Subcutaneous adipose tissue (tissue), 4 donors: Measurements from ENCODE around the gene MLKL. TPM values are rescaled to one million over a fixed set of nuclear protein-coding genes. Genes with fewer than 3 reads are reported as not detected.

ENCODE experiments used
- total RNA-seq, 4 donors: library from RNA; depleted of rRNA; stranded (reverse); fragments of >200 nt; gene quantifications; one replicate each; pipeline ENCODE4 v1.1.0, GENCODE V29; 2016
- TF ChIP-seq, protein P1 (sequence below): fragments of 450-650 bp; IDR thresholded peaks from one replicate; pipeline ENCODE4 v1.5.1; 2016; ENCODE audit warnings: low read depth, mild to moderate bottlenecking, control low read depth, antibody characterized with exemption, moderate library complexity

The MLKL gene
- total RNA-seq, 4 donors from 2014 or later, result 19.0 to 46.0 (median 27.3) TPM

DNA sequence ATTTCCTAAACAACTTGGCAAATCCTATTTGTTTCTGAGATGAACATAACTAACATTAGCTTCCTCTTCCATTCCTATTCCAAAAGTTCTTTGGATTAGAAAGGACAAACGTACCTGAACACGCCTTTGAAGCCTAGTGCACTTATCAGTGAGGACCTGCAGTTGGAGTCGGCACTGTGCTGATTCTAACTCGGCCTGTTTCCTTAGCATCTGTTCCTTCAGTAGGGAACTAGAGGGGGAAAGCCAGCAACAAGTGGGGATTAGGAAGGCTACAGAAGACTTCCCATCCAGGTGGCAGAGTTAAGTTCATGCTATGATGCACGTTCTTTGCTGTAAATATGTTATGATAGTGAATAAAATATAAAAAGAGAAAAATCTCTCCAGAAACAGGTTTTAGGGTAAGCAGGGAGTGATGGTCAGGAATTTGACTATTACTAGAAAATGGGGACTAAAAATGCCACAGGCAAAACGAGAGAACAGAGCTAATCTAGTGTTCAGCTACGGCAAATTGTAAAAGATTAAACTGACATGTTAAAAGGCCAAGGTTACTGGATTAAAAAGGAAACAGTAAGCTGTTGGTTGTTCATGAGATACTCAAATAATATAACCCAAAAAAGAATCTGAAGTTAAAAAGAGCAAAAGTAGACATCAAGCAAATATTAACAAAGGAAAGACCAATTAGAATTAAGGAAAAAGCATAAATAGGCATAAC is 62.8 kb downstream of the MLKL start:
- TF ChIP-seq, protein P1, sequence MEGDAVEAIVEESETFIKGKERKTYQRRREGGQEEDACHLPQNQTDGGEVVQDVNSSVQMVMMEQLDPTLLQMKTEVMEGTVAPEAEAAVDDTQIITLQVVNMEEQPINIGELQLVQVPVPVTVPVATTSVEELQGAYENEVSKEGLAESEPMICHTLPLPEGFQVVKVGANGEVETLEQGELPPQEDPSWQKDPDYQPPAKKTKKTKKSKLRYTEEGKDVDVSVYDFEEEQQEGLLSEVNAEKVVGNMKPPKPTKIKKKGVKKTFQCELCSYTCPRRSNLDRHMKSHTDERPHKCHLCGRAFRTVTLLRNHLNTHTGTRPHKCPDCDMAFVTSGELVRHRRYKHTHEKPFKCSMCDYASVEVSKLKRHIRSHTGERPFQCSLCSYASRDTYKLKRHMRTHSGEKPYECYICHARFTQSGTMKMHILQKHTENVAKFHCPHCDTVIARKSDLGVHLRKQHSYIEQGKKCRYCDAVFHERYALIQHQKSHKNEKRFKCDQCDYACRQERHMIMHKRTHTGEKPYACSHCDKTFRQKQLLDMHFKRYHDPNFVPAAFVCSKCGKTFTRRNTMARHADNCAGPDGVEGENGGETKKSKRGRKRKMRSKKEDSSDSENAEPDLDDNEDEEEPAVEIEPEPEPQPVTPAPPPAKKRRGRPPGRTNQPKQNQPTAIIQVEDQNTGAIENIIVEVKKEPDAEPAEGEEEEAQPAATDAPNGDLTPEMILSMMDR, result no peak

DNA sequence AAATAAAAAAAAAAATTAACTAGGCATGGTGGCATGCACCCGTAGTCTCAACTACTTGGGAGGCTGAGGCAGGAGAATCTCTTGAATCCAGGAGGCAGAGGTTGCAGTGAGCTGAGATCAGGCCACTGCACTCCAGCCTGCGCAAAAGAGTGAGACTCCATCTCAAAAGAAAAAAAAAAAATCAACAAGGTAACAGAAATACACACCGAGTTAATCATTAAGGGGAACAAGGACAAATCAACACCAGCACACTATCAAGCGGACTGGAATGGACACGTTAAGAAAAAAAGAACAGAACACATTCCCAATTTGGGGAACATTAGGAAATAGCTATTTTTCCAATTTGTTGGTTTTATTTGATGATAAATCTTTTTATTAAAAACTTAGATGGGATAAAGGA is 65.4 kb downstream of the MLKL start:
- TF ChIP-seq, protein P1, result no peak

DNA sequence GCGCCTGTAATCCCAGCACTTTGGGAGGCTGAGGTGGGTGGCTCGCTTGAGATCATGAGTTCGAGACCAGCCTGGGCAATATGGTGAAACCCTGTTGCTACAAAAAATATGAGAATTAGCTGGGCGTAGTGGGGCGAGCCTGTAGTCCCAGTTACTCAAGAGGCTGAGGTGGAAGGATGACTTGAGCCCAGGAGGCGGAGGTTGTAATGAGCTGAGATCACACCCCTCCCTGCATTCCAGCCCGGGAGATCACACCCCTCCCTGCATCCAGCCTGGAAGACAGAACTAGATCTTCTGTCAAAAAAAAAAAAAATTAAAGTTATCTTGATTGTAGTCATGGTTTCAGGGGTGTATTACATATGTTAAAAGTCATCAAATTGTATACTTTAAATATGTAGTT is 67.0 kb downstream of the MLKL start:
- TF ChIP-seq, protein P1, result no peak

DNA sequence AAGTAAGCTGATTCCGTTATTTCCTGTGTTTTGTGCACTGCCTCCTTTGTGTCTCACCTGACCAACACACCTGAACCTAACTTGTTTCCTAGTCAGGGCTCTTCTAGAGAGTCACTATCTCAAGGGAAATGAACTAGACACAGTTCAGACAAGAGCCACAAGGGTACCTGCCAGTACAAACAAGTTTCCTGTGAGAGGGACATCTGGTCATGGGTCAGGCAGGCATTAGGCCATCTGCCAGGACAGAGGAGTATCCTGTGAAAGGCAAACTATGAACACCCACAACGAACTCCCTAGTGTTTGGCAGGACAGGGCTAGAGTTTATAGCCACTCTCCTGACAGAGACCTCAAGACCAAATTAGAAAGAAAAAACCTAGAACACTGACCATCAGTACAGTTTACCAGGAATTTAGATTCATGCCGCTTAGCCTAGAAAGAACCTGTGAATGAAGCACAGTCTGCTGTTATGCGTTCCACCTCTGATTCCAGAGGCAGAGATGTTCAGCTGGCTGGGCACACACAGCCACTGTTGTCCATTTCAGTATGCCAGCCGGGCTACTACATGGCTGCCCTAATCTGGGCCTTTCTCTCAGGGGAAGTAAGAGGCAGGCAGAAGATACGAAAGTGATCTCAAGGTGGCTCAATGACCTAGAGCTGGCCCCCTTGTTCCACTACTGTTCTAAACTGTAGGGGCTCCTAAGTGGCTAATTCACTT is 73.0 kb downstream of the MLKL start:
- TF ChIP-seq, protein P1, result no peak

DNA sequence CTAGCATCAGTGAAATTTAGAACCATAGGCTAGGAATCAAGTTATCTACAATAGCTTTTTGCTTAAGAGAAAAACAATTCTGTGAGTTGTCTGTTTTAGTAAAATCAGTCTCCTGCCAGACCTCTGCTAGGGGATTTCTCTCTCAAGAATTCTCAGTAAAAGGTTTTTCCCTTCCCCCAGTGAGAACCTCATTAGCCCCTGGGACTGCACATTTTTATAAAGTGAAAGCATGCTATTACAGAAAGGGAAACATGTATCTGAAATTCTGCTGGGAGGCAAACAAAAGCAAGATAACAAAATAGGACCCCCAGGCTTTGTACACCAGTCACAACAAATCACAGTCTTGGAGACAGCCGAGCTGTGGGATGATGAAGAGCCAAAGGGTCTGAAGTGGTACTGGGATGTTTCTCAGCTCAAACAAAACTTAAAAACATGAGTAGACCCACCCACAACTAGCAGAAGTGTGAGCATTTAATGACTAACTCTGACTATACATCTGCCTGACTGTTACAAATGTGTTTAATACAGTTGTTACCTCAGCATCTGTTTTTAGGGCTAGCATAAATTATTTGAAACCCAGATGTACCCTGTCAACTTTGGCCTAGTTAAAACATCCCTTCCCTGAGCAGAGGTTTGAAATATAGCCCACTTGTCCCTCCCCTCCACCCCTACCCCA is 73.8 kb downstream of the MLKL start:
- TF ChIP-seq, protein P1, result no peak

DNA sequence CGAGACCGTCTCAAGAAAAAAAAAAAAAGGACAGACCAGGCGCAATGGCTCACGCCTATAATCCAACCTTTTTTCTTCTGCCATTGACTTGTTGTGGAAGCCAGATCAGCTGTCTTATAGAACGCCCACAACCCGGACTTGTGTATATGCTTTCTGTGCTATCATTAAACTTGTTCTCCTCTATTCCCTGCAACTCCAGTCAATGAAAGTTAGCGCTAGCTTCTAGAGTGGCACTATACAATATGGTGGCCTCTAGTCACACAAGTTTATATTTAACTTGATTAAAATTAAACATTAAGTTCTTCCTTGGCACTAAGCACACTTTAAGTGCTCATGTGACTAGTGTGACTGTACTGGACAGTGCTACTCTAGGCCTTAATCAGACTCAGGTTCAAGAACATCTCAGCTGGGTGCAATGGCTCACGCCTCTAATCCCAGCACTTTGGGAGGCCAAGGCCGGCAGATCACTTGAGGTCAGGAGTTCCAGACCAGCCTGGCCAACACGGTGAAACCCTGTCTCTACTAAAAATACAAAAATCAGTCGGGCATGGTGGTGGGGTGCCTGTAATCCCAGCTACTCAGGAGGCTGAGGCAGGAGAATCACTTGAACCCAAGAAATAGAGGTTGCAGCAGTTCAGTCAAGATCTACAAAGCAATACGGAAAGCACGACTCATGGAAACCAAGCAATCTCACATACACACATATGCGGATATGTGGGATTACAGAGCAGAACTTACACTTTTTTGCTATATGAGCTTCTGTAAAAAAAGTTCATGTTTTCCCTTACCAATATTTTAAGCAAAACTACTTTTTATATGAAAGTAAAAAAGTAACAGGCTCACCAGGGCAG is 74.9 kb downstream of the MLKL start:
- TF ChIP-seq, protein P1, result no peak
